ENCODE measurements around the gene NFAM1.

Gene NFAM1

DNA sequence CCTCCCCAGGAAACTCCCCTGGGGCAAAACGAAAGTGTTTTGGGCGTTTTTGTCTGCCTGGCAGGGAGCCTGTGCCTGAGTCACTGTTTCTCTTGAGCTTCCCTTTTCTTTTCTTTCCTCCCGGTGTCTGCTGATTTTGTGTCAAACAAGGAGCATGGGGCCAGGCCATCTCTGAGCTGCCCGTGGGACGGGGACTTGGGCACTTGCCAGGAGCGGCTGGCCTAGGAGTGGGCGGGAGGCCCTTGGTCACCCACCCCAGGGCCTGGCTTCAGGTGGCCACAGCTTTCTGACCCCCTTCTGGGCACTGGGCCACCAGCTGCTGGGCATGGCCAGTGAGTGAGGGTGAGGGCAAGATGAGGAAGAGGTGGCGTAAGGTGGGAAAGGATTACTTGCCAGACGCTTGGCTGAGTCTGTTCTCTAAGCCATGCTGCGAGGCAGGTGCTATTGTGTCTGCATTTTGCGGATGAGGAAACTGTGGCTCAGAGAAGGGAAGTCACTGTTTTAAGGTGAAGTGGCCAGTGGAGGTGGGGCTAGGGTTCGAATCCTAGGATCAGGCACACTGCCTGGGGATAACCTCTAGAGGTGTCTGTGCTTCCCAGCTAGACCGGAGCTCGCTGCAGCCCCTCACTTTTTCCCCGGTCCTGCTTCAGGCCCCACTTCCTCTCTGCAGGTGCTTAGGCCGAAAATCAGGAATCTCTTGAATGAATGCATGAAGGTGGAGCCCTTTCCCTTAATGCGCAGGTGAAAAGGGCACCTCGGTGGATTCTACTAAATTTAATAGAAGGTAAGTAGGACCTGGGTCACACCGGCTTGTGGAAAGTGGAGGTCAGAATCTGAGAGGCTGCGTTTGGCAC lies 7.8 kb upstream of the NFAM1 start:
- no peak for DNase-seq

DNA sequence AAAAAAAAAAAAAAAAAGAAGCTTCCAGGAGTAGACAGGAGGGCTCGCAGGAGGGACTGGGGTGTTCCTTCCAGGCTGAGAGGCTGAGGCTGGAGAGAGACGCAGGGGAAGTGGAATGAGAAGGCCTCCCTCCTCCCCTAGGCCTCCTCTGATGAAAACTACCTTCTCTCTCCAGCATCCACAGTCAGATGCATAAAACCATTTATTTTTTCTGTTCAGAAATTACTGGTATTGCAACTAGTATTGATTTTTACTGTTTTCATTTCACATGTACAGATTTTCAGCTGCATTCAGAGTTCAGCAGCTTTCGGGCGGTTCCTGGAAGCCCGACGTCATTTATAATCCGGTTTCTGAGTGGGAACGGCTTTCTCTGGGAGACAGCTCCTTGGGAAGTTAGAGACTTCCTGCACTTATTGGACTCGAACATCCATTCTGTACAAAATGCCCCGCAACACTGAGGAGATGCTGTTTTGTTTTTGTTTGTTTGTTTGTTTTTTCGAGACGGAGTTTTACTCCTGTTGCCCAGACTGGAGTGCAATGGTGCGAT lies 6.9 kb upstream of the NFAM1 start:
- no peak for DNase-seq

DNA sequence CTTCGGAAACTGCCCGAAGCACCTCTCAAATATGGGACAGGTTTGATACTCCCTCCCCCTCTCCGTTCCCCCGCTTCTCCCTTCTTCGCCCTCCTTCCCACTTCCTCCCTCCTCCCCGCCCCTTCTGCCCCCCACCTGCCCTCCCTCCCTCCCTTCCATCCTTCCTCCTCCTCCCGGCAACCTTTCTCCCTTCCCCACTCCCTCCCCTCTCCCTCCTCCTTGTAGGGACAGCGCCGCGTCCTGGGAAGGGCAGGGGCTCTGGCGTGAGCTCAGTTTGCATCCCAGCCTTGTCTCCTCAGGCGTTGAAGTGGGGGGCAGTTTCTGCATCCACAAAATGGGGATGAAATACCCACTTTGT lies 6.1 kb upstream of the NFAM1 start:
- DNase-seq, result no peak

DNA sequence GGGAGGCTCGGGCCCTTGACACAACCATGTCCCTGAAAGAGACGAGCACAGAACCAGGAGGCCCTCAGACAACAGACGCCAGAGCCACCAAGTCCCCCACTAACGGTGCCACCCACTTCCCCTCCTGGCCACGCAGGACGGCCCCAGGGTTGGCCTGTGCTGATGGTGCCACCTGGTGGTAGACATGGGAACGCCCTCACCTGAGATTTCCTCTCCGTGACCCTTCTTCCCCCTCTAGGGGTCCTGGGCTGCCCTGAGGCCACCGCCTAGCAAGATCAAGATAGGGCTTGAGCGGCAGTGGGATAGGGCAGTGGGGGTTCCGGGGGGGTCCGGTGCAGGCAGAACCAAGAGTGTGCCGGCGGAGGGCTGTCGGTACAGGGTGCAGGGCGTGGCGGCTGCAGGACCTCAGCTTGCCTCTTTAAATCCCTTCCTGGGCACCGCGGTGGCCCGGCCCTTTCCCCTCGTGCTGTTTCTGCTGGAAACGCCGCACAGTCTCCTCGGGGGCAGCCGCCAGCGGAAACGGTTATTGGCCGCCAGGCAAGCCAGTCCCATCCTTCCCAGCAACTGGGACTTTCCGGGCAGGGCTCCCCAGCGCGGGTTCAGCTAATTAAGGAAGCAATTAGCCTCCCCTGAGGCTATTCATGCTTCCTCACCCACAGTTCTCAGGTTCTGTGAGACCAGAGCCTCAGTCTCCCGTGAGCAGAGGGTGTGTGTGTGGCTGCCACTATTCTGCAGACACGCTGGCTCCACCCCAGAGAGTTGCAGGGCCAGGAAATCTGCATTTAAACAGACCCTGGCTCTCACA lies 5.5 kb upstream of the NFAM1 start:
- DNase-seq, result peak; percentile 50 to 86 (median 75)

DNA sequence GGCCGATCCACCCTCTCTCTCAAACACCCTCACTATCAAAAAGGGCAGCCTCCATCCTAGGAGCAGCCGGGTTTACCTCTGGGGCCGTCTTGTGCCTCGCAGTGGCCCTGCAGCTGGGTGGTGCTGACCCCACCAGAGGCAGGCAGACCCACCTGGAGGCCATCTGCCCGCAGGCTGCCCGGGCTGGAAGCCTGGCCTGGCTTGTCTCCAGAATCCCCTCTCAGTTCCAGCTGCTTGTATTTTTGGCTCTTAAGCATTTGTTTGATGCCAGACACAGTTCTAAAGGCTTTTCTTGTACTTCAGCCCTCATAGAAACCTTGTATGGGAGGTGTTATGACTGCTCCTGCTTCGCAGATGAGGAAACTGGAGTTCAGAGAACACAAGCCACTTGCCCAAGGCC lies 4.2 kb upstream of the NFAM1 start:
- no peak for DNase-seq

DNA sequence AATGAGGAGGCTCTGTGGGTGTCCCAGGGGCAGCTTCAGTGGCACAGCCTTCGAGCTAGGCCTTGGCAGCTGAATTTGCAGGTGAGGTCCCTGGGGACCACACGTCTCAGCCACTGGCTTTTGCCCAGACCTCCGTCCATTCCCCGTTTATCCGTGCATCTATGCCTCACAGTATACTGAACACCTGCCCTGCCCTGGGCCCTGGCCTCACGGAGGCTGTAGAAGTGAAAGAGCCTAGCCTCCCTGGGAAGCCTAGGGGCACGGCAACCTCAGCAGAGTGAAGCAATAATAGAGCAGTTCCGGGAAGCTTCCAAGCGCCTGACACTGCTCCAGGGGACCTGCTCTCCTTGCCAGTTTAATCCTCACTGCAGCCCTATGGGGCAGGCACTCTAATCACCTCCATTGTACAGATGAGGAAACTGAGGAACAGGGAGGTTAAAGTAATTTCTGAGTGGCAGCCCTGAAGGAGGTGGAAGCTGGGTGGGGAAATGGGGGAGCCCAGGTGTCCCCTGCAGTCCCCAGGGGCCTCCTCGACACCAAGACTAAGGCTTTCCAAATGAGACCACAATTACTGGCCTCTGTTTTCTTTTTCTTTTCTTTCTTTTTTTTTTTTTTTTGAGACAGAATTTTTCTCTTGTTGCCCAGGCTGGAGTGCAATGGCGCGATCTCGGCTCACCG lies 2.7 kb upstream of the NFAM1 start:
- DNase-seq, result peak in 1 of 3 experiments; percentile 62

DNA sequence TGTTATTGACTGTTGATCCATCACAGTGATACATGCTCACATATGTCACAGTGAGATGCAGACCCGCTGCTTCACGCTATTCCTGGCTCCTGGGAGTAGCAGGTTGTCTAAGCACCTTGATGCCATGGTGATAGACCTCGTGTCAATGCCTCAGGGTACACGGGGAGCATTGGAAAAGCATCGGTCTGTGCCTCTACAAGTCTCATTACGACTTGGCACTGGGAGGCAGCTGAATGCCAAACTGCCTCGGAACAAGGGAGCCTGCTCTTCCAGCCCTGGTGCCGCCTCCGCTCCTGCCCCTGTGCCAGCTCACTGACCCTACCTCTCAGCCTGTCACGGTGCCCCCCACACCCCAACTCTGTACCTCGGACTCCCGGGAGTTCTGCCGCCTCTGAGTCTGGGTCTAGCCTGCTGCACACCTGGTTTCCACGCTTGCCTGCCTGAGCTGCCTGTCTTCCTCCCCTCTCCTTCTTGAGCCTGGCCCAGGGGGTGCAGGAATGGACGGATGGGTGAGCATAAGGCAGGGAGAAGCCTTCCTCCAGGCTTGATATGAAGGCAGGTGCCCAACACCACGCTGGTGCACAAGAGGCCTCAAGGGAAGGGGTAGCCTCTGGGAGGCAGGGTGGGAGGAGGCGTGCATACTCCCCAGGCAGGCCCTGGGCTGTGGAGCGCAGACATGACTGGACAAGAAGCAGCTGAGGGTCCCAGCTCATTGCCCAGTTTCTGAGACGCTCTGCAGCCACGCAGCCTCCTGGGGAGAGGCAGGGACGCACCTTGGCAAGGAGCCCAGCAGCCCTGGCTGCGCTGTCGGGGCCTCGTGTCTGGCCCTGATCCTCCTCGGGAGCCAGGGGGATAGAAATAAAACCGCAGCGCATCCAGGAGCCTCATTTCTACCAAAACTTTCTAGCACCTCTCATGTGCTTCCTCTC lies 1.8 kb upstream of the NFAM1 start:
- peak; percentile 34 to 85 (median 69) for DNase-seq

DNA sequence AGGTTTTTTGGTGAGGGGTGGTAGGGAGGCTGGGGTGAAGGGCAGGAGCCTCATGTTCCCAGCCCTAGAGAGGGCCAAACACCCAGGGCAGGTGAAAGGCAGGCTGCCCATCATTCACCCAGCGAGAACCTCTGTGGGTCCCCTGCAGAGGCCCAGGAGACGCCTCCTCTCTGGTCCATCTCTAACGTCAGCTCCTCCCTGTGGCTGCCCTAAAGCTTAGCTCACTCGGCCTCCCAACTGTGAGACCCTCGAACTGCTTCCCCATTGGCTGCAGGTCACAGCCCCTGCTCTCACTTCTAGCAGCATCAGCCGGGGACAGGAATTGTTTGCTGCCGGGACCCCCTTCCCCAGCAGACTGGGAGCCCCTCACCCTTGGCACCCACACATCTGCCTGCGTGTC lies 615 bp upstream of the NFAM1 start:
- peak in 2 of 3 experiments; percentile 43 to 60 for DNase-seq

DNA sequence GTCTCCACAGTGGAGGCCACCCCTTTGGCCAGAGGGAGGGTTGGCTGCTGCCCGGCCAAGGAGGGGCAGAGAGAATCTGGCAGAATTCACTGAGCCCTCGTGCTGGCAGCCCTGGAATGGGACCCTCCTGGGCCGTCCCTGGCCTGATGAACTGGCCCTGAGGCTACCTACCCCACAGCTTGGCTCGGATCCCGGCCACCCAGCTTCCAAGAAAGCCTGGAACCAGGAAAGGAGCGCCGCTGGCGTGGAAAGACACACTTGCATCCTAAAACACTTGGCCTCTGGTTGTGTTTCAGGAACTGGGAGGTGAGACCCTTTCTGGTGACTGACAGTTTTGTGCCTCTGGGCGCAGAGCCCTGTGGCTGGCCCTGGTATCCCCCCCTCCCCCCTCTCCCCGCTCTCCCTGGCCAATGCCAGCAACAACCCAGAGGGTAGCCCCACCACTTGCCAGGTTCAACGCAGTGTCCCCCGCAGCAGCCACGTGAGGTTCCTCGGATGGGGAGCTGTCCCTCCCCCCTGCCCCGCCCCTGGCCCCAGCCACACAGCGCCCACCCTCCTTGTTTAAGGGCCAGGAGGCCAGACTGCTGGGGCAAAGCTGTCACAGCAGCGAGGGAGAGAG lies 693 bp downstream of the NFAM1 start:
- no peak for DNase-seq

DNA sequence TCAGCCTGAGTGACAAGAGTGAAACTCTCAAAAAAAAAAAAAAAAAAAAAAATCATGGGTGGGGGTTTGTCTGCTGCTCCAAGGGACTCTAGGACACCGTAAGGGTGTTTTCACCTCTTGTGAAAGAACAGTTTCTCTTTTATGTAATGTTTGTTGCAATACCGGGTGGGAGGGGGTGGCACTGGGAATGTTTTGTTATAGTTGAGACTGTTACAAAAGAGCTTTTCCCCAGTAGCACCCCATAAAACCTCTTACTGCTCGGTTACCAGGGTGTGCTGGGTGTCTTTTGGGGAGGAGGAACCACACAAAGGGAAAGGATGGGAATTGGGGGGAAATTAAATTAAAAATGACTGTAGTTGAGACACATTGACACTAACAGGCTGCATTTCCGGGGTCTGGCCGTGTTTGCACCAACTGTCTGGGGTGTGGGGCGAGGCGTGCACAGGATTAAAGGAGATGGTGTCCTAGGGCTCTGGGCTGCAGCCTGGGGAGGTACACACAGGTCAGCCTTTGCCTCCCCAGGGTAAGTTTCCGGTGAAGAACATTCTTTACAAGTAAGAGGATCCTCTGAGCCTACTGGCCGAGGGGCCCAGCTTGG lies 1.6 kb downstream of the NFAM1 start:
- DNase-seq, result no peak

DNA sequence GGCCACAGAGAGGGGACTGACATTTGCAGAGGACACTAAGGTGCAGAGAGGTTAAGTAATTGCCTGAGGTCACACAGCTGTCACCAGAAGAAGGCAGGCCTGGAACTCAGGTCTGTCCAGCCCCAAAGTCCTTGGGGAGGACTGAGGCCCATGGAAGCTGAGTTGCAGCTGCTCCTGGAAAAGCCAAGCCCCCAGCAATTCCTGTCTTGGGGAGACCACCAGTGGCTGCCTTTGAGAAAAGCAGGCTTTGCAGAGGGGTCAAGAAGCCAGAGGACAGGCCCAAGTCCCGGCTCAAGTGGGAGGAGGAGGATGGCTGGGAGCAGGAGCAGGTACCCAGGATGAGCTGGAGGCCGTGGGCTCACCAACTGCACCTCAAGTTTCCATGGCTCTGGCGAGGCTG lies 3.4 kb downstream of the NFAM1 start:
- DNase-seq, result no peak

DNA sequence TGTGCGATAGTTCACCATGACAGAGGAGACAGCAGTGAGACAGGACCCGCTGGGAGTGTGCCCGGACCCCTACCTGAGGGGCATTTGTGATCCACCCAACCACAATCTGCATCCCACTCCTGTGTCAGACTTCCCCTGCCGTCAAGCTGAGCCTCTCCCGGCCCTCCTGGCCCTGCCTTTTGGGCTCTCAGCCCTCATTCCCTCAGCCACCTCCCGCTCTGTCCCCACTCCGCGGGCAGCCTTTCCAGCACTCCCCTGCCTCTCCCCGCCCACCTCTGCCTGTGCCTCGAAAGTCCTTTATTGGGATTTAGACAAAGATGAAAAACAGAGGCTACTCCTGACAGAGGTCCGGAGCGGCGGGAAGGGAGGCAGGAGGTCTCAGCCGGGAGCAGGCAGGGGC lies 4.2 kb downstream of the NFAM1 start:
- DNase-seq, result no peak

DNA sequence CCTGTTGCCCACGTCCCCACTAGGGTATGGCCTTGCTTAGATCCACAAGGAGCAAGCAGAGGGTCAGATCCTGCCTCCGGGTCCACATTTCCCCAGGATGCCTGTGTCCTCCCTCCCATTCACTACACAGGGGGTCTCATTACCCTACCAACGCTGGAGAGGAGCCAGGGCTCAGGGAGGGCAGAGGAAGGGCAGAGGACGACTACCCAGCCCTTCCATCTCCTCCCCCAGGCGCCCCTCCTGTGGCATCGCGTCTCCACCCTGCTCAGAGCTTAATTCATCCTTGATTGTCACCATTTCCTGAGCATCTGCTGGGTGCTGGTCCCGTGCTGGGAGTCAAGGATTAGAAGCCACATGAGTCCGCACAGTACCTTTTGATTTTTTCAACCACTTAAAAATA lies 5.0 kb downstream of the NFAM1 start:
- peak in 2 of 3 experiments; percentile 48 to 78 for DNase-seq

DNA sequence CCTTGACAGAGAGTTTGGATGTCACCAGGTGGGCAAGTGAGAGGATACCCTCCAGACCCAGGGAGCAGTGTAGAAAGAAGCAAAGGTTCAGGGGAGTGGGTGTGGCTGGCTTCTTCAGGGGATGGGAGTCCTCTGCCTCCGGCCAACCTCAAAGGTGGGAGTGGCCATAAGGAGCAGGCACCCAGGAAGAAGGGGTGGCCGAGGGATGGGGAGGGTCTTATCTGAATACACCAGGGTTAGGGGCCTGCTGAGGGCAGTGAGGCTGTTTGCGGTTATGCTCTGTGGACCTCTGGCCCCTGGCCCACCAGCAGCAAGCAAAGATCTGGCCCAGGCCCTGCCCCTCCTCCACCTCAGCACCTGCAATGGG lies 6.2 kb downstream of the NFAM1 start:
- DNase-seq, result no peak

DNA sequence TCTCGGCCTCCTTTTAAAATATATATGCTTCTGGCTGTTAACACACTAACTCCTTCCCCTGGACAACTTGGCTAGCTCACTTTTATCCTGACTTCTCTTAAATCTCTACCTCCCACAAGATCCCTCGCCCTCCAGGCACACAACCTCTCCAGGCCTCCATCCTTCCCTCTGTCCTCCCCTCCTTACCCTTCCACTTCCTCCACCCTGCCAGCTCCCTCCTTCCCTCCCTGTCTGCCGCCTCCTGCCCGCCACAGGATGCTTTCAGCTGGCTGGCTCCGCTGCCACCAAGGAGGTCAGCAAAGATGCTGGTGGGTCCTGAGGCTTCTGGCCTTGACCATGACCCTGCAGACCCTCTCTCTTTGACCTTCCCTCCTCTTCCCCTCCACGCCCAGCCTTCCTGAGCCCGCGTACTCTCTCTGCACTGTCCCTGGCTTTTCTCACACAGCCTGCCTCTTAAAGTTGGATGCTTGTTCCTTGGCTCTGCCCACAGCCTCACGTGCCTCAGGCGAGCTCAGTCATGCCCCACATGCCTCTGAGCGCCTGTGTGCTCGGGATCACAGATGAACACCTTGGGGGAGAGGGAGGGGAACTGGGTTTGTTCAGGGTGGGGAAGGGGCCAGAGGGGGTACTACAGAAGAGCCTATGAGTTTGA lies 6.7 kb downstream of the NFAM1 start:
- peak in 2 of 3 experiments; percentile 3 to 54 for DNase-seq

DNA sequence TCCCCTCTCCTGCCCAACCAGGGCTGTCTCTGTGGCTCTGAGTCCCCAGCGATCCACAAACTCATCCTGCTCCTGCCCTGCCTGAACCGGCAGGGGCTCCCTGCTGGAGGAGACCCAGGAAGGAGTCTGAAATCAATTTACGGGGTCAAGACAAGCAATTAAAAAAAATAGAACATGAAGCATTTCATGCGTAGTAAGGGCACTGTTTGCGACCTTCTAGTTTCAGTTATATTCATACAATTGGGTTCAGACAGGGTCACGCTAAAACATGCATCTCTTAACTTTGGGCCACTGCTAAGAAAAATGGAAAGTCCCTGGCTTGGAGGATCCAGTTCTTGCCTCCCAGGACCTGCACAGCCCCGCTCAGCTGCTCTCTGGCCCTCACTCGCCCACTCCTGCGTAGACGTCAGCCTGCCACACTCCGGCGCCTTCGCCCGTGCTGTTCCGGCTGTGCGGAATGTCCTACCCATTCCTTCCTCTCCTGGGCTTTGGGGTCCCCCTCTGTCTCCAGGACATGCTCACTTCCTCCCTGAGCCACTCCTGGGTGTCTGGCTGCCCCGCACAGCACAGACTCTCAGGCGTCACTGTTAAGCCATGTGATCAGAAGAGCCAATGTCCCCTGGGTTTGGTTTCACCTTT lies 12.8 kb downstream of the NFAM1 start:
- DNase-seq, result no peak

DNA sequence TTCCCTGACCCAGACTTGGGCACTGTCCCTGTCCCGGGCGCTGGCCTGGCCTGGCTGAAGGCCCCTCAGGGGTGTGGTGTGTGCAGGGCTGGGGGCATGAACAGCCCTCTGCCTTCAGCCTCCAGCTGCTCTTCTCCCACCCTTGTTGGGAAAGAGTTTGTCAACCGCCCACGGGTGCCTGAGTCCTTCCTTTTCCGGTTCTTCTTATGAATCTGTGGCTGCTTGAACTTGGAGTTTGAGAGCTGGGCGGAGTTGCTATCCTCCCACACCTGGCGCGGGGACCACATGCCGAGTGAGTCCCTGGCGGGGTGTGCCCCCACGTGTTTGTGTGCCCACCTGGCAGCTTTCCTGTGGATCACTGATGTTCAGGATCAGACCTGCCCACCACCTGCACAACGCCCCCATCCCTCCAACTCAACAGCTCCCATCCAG lies 13.4 kb downstream of the NFAM1 start:
- DNase-seq, result peak in 2 of 3 experiments; percentile 16 to 48

DNA sequence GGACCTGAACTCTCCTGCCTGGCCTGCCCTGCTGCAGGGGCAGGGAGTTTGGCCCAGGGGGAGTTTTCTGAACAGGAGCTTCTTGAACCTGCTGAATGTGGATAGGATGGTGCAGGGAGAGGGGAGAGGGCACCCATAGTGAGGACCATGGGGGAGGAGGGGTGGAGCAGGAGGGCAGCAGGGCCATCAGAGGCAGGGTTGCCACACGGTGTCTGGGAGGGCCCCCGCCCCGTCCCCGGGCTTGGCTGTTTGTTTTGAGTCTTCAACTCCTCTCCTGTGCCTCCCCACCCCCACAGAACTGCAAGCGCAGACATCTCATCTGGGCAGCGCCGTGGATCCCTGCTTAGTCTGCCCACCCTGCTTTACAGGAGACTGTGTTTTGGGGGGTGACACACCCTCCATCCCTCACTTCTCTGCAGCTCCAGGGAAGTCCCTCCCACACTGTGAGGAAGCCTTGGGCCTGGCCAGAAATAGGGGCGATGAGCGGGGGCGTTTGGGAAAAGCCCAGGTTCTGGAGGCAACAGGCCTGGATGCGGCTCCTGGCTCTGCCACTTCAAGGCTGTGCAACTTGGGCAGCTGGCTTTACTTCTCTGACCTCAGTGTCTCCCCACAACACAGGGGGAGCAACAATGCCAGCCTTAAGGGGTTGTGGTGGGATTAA lies 14.4 kb downstream of the NFAM1 start:
- no peak for DNase-seq

DNA sequence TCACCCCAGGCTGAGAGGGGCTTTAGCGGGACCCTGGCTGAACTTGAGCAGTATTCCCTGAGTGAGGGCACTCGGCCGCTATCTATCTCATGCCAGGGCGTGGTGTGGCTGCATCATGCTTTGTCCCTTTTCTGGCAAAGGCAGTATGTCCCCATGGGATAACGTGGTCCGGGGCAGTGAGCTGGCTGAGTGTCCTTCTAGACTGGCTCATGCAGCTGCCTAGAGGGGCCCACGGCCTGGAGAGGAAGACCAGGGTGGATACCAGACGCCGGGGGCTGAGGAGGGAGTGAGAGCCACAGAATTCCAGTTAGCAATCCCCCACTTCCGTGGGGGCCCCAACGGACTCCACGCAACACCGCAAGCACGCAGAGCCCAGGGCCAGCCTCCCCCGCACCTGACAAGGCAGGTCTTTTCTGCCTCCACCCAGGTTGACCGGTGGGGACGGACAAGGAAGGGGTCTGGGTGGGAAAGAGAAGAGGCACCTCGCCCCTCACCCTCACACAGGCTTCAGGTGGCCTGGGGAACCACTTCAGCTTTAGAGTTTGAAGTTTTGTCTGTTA lies 15.5 kb downstream of the NFAM1 start:
- DNase-seq, result no peak

All from NCI-H1417 (cell line).